Activated CD4-positive, alpha-beta T cell treated with anti-CD3 and anti-CD28 coated beads, Interleukin-2, Interleukin-4, amounts not matched to agents 100 ng/mL and 50 ng/mL, durations not matched to agents 16 hours and 8 hours (primary cell): Measurements from ENCODE around the gene ERVV-1.
"Not testable (repeated sequence)": the region's sequence is repeated elsewhere in the genome, so short reads cannot be mapped to it uniquely, and the experiment has no call there.

Experiments used
- DNase-seq: peaks from one replicate; pipeline ENCODE4 v3.0.0-alpha.2; 2020; ENCODE audit warnings: low spot score

Gene ERVV-1

GRCh38 chr19:53028306-53028705, 14.6 kb downstream of the ERVV-1 start:
- DNase-seq: not testable (repeated sequence)

GRCh38 chr19:53034054-53034453, 20.3 kb downstream of the ERVV-1 start:
- DNase-seq: no peak

GRCh38 chr19:53034948-53035675, 21.4 kb downstream of the ERVV-1 start:
- no peak for DNase-seq

GRCh38 chr19:53037101-53038097, 23.7 kb downstream of the ERVV-1 start:
- DNase-seq: no peak

GRCh38 chr19:53041366-53041765, 27.6 kb downstream of the ERVV-1 start:
- no peak for DNase-seq

- DNase-seq: no peak
Measured at GRCh38 chr19:53045536-53045935, 31.8 kb downstream of the ERVV-1 start.

GRCh38 chr19:53047379-53047778, 33.7 kb downstream of the ERVV-1 start:
- DNase-seq: no peak

- no peak for DNase-seq
Measured at GRCh38 chr19:53055117-53055516, 41.4 kb downstream of the ERVV-1 start.

GRCh38 chr19:53057904-53058580, 44.3 kb downstream of the ERVV-1 start:
- DNase-seq: no peak
